Hematopoietic multipotent progenitor cell (in vitro differentiated cells): ENCODE measurements around the gene SLC26A2. TPM values are rescaled to one million over a fixed set of nuclear protein-coding genes. Genes with fewer than 3 reads are reported as not detected.
A peak's percentile ranks its signal among the peaks of the same experiment; 100 is the strongest.
"Not testable (repeated sequence)": the region's sequence is repeated elsewhere in the genome, so short reads cannot be mapped to it uniquely, and the experiment has no call there.

Source experiments
- DNase-seq, 3 donors: peaks; one replicate each; pipeline ENCODE4 v3.0.0-alpha.2; 2011 to 2015; ENCODE audit warnings: low read depth in 2 of 3, low spot score in 2 of 3
- total RNA-seq: library from RNA; depleted of rRNA; stranded (reverse); fragments of >200 nt; gene quantifications from one replicate; pipeline ENCODE4 v1.2.3, GENCODE V29; 2012

Gene SLC26A2
- total RNA-seq, 1 donor: 7.0 TPM

DNA sequence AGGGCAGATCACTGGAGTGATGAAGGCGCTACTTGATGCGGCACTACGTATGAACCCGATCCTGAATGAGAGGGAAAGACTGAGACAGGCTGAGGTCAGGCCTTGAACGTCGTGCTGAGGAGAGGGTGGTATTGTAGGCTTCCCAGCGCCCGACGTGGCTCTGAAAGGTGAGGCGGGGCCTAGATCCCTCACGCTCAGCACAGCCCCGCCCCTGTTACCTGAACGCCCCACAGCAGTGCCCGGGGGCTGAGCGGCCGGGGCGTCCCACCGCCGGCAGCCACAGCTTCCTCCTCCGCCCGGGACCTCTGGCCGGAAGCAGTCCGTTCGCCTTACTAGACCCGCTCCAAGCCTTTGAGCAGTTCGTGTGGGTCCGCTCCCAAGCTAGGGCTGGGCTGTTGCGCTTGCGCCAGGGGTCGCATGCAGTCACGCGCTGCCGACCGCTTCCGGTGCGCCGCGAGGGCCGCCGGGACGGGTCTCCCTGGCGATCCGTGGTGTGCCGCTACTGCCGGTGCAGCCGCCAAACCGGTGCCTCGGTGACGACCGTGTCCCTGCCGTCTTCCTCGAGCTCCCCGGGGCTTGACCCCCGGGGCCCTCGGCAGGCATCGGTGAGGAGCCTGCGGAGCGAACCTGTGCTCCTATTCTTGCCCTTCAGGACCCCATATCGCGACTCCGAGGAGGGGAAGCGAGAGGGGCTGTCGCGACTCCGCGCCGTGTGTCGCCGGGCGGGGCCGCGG is 39.9 kb downstream of the SLC26A2 start, which contains the start of the genes HMGXB3 and TIGD6:
Gene HMGXB3, plus strand, starts transcription at position 484 of the 734 bp plus-strand sequence. CDS start 4,114 bp downstream, outside the sequence.
Gene TIGD6, minus strand, starts transcription at position 399 of the 734 bp plus-strand sequence. CDS start 4,306 bp downstream, outside the sequence.
- DNase-seq: peak; percentile 71 to 96 (median 96)

DNA sequence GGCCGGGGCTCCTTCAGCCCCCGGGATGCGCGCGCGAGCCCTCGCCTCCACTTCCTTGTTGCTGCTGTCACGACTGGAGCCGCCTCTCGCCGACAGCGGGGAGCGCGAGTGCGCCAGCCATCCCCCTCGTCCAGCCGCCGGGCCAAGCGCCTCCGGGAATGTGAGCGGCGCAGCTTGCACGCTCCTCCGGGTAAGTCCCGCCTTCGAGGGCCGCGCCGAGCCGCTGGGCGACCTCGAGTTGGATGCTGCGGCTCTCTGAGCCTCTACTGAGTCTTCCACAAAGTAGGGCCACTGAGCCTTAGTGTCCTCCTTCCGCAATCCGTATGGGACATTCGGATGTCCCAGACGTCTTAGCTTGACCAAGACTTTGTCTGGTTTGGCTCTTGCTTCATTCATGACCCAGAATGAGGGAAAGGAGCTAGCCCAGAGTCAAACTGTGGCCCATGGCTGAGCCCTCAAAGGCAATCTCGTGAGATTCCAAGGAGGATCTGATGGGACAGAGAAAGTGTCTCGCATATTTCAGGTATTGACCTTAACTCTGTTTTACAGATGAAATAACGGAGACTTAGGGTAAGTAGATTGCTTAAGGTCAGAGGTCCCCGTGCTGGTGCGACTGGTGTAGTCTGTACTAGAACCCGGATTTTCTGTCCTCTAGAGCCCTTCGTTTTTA is 40.6 kb downstream of the SLC26A2 start:
- DNase-seq: peak; percentile 8 to 17 (median 16)

DNA sequence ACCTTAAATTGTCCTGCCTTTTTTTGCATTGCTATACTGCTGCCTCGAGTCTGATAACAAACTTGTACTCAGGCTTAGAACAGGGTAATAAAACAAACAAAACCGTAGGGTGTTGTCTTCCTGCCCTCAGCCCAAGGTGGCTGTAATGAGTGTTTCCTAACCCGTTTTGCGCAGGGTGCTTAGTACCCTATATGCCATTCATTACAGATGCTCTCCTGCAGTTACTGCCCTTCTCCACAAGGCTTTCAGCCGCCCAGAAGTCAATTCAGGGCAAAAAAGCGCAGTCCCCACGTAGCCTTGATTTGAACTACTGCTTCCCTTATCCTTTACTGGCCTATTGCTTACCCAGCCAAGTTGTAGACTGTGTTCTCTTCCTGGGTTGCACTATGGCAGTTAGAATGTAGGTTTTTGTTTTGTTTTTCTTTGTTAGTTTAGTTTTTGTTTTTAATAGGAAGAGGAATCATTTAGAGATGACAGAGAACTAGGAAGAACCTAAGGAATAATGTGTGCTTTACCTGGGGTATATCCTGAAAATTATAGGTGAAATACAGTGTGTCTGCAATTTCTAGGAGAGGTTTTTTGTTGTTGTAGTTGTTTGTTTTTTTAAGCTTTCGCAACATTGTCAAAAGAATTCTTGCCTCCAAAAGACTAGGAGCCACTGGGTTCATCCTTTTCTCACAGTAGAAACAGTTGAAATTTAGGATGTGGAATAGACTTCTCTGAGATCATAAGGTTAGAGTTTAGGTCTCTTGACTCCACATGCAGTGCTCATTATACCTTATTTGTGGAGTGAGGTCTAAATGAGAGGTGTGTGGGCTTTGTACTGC is 41.3 kb downstream of the SLC26A2 start:
- peak; percentile 34 to 87 (median 80) for DNase-seq

DNA sequence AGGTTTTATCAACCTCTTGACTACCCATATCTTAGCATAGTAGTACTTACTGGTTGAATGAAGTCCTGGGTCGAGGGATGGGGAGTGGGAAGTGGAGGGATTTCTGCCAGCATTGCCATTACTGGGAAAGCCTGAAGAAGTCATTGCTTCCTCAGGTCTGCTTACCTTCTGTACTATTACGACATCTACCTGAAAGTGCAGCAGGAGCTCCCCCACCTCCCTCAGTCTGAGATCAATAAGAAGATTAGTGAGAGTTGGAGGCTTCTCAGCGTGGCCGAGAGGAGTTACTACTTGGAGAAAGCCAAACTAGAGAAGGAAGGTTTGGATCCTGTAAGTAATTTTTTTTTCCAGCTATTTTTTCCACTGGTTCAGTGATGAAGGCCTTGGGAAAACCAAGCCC is 45.8 kb downstream of the SLC26A2 start:
- DNase-seq: no peak

DNA sequence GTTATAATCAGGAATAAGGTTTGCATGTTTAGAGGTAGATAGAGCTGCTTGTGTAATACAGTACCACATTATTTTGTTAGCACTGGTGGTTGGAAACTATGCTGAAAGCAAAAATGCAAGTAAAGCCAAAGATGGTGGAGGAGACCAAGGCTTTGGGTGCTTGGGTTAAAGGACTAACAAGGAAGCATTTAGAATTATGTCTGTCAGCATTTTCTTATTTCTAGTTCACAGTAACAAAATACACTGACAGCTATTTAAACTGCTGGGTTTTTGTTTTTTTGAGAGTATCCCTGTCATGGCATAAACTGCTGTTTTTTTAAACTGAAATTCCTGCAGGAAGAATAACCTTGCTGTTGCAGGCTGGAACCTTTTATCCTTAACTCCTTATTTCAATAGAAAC is 46.5 kb downstream of the SLC26A2 start:
- no peak for DNase-seq

DNA sequence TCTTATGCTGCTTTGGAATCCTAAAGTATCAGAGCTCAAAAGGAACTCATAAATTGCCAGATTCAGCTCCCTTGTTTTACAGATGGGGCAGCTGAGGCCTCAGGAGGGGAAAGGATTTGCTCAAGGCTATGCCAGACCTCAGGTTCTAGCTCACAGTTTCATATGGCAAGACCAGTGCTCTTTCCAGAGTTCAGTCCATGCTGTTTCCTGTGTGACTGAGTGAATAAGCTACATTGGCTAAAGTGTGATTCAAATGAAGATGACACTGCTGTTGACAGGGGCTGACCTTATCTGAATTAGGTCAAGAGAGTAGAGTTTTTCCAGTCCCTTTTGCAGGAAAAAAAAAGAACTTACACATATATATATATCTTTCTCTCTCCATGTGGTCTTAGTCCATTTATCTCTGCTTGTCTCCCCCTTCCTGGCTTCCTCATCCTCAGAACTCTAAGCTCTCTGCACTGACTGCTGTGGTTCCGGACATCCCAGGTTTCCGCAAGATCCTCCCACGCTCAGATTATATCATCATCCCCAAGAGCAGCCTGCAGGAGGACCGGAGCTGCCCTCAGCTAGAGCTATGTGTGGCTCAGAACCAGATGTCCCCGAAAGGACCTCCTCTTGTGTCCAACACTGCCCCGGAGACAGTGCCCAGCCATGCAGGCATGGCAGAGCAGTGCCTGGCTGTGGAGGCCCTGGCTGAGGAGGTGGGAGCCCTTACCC is 49.3 kb downstream of the SLC26A2 start:
- no peak for DNase-seq

DNA sequence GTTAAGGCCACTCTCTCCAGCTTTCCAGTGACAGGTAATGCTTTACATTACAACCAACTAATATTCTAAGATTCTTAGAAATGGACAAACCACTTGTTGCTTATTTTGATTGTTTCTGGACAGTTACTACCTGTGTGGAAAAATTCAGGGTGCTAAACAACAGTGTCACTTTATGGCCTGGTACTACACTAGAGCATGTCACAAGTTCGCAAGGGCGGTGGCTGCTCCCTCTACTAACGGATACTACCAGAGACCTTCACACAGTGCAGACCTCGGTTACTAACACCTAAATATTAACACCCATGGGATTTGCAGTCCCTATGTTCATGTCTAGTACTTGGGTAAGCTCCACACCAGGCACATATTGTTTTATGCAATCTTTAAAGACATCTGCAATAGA is 53.4 kb downstream of the SLC26A2 start:
- DNase-seq: no peak

DNA sequence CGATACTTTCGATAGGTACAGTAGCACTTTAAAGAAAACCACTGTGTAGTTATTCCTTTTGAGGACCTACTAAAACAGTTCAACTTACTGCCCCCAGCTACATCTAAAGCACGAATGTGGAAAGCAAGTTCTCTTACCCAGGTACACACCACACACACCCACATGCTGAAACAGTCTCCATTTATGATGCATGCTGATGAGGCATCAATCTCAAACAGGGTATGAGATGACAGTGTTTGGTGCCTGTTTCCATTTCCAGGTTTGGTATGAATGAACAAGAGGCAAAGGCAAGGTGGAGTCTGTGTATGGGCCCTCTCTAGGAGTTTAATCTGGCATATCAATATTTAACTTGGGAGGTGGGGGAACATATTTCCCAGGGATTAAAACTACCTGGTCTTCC is 53.9 kb downstream of the SLC26A2 start:
- DNase-seq: no peak

DNA sequence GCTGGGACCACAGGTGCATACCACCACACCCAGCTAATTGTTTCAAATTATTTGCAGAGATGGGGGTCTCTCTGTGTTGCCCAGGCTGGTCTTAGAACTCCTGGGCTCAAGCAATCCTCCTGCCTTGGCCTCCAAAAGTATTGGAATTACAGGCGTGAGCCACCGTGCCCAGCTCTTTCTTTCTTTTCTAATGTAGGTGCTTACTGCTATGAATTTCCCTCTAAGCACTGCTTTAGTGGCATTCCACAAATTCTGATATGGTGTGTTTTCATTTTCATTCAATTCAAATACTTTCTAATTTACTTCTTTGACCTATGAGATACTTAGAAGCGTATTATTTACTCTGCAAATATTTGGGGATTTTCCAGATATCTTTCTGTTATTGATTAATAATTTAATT is 54.9 kb downstream of the SLC26A2 start:
- DNase-seq: no peak

DNA sequence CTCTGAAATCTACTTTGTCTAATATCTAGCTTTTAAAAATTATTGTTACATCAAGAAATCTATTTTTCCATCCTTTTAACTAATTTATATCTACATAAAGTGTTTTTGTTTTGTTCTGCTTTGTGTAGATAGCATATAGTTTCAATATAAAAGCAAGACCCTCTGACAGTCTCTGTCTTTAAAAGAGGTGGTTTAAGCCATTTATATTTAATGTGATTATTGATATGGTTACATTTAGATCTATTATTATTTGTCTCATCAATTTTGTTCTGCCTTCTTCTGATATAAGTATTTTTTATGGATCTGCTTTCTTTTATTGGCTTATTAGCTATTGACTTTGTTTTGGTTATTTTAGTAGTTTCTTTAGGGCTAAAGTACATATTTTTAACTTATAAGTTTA is 56.0 kb downstream of the SLC26A2 start:
- no peak for DNase-seq

DNA sequence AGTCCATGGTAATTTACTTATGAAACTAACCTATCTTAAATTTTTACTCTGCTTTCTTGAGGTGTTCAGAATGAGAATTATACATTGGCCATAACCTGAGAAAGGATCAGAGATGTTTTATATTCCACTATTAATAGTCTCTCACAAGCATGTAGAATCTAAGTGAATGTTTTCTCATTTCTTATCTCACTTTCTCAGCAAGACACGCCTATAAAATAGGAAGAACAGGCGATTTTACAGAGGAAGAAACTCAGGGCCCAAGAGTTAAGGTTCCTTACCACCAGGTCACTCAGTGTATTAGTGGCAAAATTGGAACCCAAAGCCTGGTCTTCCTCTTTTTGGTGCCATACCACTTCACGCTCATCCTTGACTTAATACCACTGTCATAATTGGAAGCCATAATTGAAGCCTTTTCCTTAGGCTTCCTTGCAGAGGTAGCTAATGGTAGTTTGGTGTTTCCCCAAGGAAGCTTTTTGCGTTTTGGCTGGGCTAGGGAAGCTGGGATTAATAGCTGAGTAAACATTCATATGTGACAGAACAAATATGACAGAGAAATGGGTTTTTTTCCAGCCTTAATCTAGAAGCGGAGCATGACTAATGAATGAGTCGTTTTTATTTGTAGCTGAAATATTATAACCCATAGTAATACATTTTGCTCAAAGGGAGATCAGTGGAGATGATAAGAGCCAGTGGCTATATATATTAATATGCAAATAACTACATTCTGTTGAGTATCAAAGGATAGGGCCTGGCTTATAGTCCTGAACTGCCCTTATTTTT is 56.9 kb downstream of the SLC26A2 start:
- DNase-seq: no peak

DNA sequence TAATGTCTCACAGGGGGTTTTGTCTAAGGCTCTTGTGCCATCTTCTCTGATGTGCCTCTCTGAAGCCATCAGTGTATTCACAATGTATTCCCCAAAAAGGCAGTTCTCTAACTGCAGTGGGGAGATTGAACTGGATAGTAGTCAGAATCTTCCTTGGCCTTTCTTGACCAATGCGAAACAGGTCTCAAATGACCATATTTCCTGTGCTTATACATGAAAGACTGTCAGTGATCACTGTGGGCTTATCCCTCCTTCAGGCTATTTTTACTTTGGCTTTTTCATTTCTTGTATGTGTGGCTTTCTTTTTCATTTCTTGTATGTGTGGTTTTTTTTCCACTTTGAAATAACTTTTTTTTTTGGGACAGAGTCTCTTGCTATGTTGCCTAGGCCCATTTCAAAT is 59.7 kb downstream of the SLC26A2 start:
- no peak for DNase-seq

DNA sequence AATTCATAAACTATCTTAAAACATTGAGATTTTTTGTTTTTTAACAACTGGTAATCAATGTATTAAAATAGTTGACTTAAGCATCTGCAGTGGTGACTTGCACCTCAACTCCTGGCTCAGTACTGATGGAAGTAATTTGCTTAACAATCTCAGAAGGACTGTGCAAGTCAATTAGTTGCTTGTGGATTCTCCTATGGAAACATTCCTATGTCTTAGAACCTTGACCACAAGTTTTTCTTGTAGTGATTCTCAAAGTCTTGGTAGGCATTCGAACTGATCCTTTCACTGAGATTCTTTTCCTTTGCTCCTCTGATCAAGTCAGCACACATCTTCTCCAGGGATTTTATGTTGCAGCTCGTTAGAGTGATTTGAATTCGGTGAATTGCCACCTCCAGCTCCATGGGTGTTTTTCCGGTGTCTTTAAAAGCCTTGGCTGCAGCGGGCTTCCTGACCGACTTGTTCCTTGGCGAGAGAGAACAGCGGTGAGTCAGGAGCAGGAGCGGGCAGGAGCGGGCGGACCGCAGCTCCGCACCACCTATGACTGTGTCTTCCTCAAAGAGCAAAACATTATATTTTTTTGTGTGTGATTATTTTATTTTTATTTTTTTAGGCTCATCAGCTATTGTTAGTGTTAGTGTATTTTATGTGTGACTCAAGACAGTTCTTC is 61.1 kb downstream of the SLC26A2 start:
- no peak for DNase-seq

DNA sequence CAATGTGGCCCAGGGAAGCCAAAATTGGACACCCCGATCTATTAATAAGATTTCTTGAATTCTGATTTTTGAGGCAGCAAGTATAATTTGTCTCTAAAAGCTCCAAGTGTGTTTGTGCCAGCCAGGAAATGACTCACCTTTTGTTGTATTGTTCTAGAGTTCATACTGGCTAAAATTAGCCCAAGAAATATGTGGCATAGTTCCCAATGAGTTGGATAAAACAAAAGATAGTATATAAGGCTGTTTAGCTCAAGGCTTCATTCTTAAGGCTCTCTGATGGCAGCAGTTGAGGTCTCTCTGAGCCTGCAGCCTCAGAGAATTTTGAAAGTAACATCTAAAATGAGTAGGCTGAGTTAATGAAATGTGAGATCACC is 61.6 kb downstream of the SLC26A2 start:
- DNase-seq: peak in 2 of 3 donors; percentile 3 to 9

DNA sequence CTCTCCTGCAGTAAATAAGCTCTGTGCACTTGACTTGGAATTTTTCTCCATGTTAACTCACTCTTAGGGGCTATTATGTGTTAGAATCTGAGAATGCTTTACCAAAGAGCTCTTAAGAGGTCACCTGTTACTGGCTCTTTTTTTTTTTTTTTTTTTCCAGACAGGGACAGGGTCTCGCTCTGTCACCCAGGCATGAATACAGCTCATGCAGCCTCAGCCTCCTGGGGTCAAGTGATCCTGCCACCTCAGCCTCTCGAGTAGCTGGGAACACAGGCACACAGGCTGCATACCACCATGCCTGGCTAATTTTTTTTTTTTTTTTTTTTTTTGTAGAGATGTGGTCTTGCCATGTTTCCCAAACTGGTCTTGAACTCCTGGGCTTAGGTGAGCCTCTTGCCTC is 62.1 kb downstream of the SLC26A2 start:
- DNase-seq: no peak

DNA sequence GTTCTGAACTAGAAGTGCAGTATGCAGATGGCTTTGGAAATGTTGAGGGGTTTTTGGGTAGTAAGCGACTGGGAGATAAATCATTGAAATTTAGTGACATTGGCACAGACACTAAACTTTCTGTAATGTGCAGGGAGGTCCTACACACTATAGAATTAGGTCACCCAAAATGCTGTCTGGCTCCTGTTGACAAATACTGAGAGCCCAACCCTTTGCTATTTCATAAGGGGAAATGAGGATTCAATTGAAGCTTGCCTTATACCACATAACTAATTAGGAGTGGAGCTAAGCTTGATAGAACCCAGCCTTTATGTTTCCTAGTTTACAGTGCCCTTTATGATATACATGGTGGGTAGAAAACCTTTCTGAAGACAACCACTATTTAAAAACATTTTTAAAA is 62.6 kb downstream of the SLC26A2 start:
- DNase-seq: no peak

DNA sequence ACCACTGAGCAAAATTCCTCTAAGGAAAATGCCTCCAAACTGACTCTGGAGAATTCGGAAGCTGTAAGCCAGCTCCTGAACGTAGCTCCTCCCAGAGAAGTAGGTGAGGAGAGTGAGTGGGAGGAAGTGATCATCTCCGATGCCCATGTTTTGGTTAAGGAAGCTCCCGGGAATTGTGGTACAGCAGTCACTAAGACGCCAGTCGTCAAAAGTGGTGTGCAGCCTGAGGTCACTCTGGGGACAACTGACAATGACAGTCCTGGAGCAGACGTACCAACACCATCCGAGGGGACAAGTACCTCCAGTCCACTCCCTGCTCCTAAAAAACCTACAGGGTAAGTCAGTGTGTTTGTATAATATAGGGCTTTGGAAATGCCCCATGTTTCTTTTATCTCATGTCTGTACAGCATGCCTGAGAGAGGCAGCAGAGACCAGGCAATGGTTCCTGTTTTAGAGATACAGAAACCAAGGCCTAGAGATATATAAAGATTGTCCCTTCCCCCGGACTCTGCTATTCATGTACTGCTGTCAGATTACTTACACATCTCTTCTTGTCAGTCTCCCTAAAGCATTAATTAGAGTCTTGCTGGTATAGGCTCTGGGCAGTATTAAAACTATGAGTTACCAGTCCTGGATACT is 63.9 kb downstream of the SLC26A2 start:
- DNase-seq: peak in 2 of 3 donors; percentile 18 to 38

DNA sequence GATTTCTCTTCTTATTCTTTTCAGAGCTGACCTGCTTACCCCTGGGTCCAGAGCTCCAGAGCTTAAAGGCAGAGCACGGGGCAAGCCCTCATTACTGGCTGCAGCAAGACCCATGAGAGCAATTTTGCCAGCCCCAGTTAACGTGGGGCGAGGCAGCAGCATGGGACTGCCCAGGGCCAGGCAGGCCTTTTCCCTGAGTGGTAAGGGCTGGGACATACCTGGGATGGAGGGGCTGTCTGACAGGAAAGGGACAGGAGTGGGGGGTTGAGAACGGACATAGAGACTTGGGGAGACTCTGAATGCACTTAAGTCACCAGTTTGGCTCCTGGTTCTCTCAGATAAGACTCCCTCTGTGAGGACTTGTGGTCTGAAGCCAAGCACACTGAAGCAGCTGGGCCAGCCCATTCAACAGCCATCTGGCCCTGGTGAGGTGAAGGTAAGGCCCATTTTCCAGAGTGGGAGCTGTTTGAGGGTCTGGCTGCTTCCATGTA is 66.2 kb downstream of the SLC26A2 start:
- DNase-seq: peak in 2 of 3 donors; percentile 5 to 12

DNA sequence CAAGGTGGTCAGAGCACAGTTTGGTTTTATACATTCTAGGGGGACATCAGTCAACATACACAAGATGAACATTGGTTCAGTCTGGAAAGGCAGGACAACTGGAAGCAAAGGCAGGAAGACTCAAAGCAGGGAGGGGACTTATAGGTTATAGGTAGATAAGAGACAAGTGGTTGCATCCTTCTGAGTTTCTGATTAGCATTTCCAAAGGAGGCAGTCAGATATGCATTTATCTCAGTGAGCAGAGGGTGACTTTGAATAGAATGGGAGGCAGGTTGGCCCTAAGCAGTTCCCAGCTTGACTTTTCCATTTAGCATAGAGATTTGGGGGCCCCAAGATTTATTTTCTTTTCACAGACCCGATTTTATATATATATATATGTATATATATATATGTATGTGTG is 67.5 kb downstream of the SLC26A2 start:
- DNase-seq: not testable (repeated sequence)
